ENCODE data around the gene FOCAD.
"Not testable (repeated sequence)": the region's sequence is repeated elsewhere in the genome, so short reads cannot be mapped to it uniquely, and the experiment has no call there.

Gene FOCAD

GRCh38 chr9:20972684-20973083, 288.6 kb downstream of the FOCAD start:
- Mint-ChIP-seq H3K36me3 (peaks cover 38% of the 10 kb centered on the region), H3K4me3 (no peak overlapping the region), H3K4me1 (no peaks in the 10 kb centered on the region), H3K27ac (no peak overlapping the region), H3K9me3 (peaks cover 15% of the 10 kb centered on the region), H3K27me3 (no peaks in the 10 kb centered on the region)
- ATAC-seq: no peak

GRCh38 chr9:20973246-20973947, 289.3 kb downstream of the FOCAD start:
- Mint-ChIP-seq H3K9me3 (peaks cover 15% of the 10 kb centered on the region), H3K36me3 (peaks cover 45% of the 10 kb centered on the region)
- ATAC-seq, H3K4me3 Mint-ChIP-seq, H3K4me1 Mint-ChIP-seq, H3K27me3 Mint-ChIP-seq, H3K27ac Mint-ChIP-seq: not testable (repeated sequence)

GRCh38 chr9:20974191-20974938, 290.3 kb downstream of the FOCAD start:
- H3K4me1 Mint-ChIP-seq, H3K27ac Mint-ChIP-seq, ATAC-seq, H3K4me3 Mint-ChIP-seq, H3K27me3 Mint-ChIP-seq: not testable (repeated sequence)
- Mint-ChIP-seq H3K36me3 (peaks cover 55% of the 10 kb centered on the region), H3K9me3 (peaks cover 15% of the 10 kb centered on the region)

GRCh38 chr9:20978249-20978648, 294.2 kb downstream of the FOCAD start:
- Mint-ChIP-seq H3K27ac (no peak overlapping the region), H3K4me1 (peaks cover 12% of the 10 kb centered on the region), H3K9me3 (peaks cover 6% of the 10 kb centered on the region), H3K27me3 (no peaks in the 10 kb centered on the region), H3K36me3 (peaks cover 57% of the 10 kb centered on the region), H3K4me3 (no peak overlapping the region)
- no peak for ATAC-seq

GRCh38 chr9:20980832-20981455, 296.9 kb downstream of the FOCAD start:
- H3K36me3 Mint-ChIP-seq: peaks cover 51% of the 10 kb centered on the region
- ATAC-seq: peak; percentile 83

GRCh38 chr9:20981486-20981885, 297.4 kb downstream of the FOCAD start:
- Mint-ChIP-seq H3K27me3 (no peaks in the 10 kb centered on the region), H3K4me1 (peaks cover 12% of the 10 kb centered on the region), H3K4me3 (no peak overlapping the region), H3K27ac (peak overlapping the region; percentile 32), H3K36me3 (peaks cover 48% of the 10 kb centered on the region), H3K9me3 (no peaks in the 10 kb centered on the region)
- no peak for ATAC-seq

More at GRCh38 chr9:20980832-20981455, 296.9 kb downstream of the FOCAD start:
- peak overlapping the region; percentile 32 for H3K27ac Mint-ChIP-seq
- no peak overlapping the region for H3K4me3 Mint-ChIP-seq
- H3K4me1 Mint-ChIP-seq: peaks cover 12% of the 10 kb centered on the region
- no peaks in the 10 kb centered on the region for H3K27me3 Mint-ChIP-seq
- H3K9me3 Mint-ChIP-seq: no peaks in the 10 kb centered on the region

GRCh38 chr9:20984506-20984905, 300.4 kb downstream of the FOCAD start:
- Mint-ChIP-seq H3K4me1 (peaks cover 12% of the 10 kb centered on the region), H3K36me3 (peaks cover 28% of the 10 kb centered on the region), H3K9me3 (no peaks in the 10 kb centered on the region), H3K4me3 (no peak overlapping the region), H3K27me3 (no peaks in the 10 kb centered on the region), H3K27ac (no peak overlapping the region)
- no peak for ATAC-seq

GRCh38 chr9:20985851-20986600, 302.0 kb downstream of the FOCAD start:
- ATAC-seq: no peak
- no peak overlapping the region for H3K4me3 Mint-ChIP-seq
- H3K27ac Mint-ChIP-seq: no peak overlapping the region
- H3K27me3 Mint-ChIP-seq: no peaks in the 10 kb centered on the region
- H3K4me1 Mint-ChIP-seq: peaks cover 6% of the 10 kb centered on the region
- peaks cover 37% of the 10 kb centered on the region for H3K36me3 Mint-ChIP-seq
- no peaks in the 10 kb centered on the region for H3K9me3 Mint-ChIP-seq

GRCh38 chr9:20987521-20987920, 303.5 kb downstream of the FOCAD start:
- Mint-ChIP-seq H3K27ac (no peak overlapping the region), H3K4me3 (no peak overlapping the region), H3K9me3 (no peaks in the 10 kb centered on the region), H3K4me1 (no peaks in the 10 kb centered on the region), H3K36me3 (peaks cover 31% of the 10 kb centered on the region), H3K27me3 (no peaks in the 10 kb centered on the region)
- no peak for ATAC-seq

- Mint-ChIP-seq H3K27ac (no peak overlapping the region), H3K36me3 (peaks cover 33% of the 10 kb centered on the region), H3K27me3 (no peaks in the 10 kb centered on the region), H3K9me3 (no peaks in the 10 kb centered on the region), H3K4me3 (no peak overlapping the region), H3K4me1 (no peaks in the 10 kb centered on the region)
- ATAC-seq: no peak
Observed at GRCh38 chr9:20988061-20988460, 304.0 kb downstream of the FOCAD start.

- H3K4me1 Mint-ChIP-seq: no peaks in the 10 kb centered on the region
- peaks cover 38% of the 10 kb centered on the region for H3K36me3 Mint-ChIP-seq
- no peaks in the 10 kb centered on the region for H3K9me3 Mint-ChIP-seq
- no peak overlapping the region for H3K27ac Mint-ChIP-seq
- ATAC-seq: no peak
- H3K27me3 Mint-ChIP-seq: no peaks in the 10 kb centered on the region
- no peak overlapping the region for H3K4me3 Mint-ChIP-seq
Observed at GRCh38 chr9:20988671-20989315, 304.7 kb downstream of the FOCAD start.

GRCh38 chr9:20989923-20990341, 305.9 kb downstream of the FOCAD start:
- Mint-ChIP-seq H3K36me3 (peaks cover 44% of the 10 kb centered on the region), H3K9me3 (no peaks in the 10 kb centered on the region), H3K27ac (no peak overlapping the region), H3K27me3 (no peaks in the 10 kb centered on the region), H3K4me1 (peaks cover under 1% of the 10 kb centered on the region), H3K4me3 (no peak overlapping the region)
- no peak for ATAC-seq

GRCh38 chr9:20990867-20991266, 306.8 kb downstream of the FOCAD start:
- Mint-ChIP-seq H3K4me1 (peaks cover 6% of the 10 kb centered on the region), H3K36me3 (peaks cover 52% of the 10 kb centered on the region), H3K27me3 (no peaks in the 10 kb centered on the region)

GRCh38 chr9:20994486-20994885, 310.4 kb downstream of the FOCAD start:
- H3K36me3 Mint-ChIP-seq: peaks cover 43% of the 10 kb centered on the region
- no peaks in the 10 kb centered on the region for H3K9me3 Mint-ChIP-seq
- H3K4me1 Mint-ChIP-seq: peaks cover 25% of the 10 kb centered on the region
- H3K27ac Mint-ChIP-seq: no peak overlapping the region
- no peaks in the 10 kb centered on the region for H3K27me3 Mint-ChIP-seq
- H3K4me3 Mint-ChIP-seq: no peak overlapping the region
- ATAC-seq: no peak

More at GRCh38 chr9:20990867-20991266, 306.8 kb downstream of the FOCAD start:
- no peak for ATAC-seq
- H3K9me3 Mint-ChIP-seq: no peaks in the 10 kb centered on the region
- H3K27ac Mint-ChIP-seq: no peak overlapping the region
- H3K4me3 Mint-ChIP-seq: no peak overlapping the region
